Muscle layer of colon (tissue), 2 donors: Measurements from ENCODE around the gene CACNA1E.

Experiments
- H3K27ac ChIP-seq: one replicate; pipeline ENCODE4 v1.7.0; 2013; ENCODE audit warnings: low read depth, mild to moderate bottlenecking, low read length, moderate library complexity
- H3K27me3 ChIP-seq, 2 donors: one replicate each; pipeline ENCODE4 v1.7.0; 2013; ENCODE audit warnings: low read length in 2 of 2, mild to moderate bottlenecking in 2 of 2; ENCODE audit not compliant: insufficient read depth in 2 of 2, control insufficient read depth in 1 of 2
- H3K36me3 ChIP-seq: one replicate; pipeline ENCODE4 v1.7.0; 2013; ENCODE audit warnings: mild to moderate bottlenecking, low read length; ENCODE audit not compliant: insufficient read depth
- H3K4me1 ChIP-seq: one replicate; pipeline ENCODE4 v1.7.0; 2013; ENCODE audit warnings: mild to moderate bottlenecking, low read length; ENCODE audit not compliant: insufficient read depth
- H3K4me3 ChIP-seq, 2 donors: one replicate each; pipeline ENCODE4 v1.7.0; 2013; ENCODE audit warnings: low read length in 2 of 2, low read depth in 1 of 2, mild to moderate bottlenecking in 1 of 2, moderate library complexity in 1 of 2
- H3K9ac ChIP-seq: one replicate; pipeline ENCODE4 v1.7.0; 2013; ENCODE audit warnings: low read length
- H3K9me3 ChIP-seq: one replicate; pipeline ENCODE4 v1.7.0; 2013; ENCODE audit warnings: mild to moderate bottlenecking, low read length
- donor health status: abdominal sarcoma.
- donor health status: Adenocarcinoma of cecum.

CACNA1E gene

DNA sequence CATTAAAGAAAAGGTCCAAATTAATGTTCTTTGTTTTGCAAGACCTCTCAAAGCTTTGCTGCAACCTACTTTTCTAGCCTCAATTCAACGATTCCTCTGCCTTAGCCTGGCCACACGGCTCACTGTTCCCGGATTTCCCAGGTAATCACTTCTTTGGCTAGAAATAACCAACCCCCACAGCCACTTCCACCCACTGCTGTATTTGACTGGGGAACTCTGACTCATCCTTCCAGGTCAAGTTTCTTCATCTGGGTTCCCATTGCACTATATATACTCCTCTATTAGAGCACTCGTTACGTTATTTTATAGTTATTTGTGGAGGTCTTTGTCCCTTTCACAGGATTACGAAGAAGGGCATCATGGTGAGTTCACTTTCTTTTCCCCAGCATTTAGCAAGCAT lies 185.9 kb downstream of the CACNA1E start:
- Histone ChIP-seq H3K4me3 (no peak overlapping the region), H3K4me1 (no peaks in the 10 kb centered on the region), H3K9me3 (no peaks in the 10 kb centered on the region), H3K36me3 (no peaks in the 10 kb centered on the region), H3K9ac (no peak overlapping the region), H3K27ac (no peak overlapping the region), H3K27me3 (no peaks in the 10 kb centered on the region)

DNA sequence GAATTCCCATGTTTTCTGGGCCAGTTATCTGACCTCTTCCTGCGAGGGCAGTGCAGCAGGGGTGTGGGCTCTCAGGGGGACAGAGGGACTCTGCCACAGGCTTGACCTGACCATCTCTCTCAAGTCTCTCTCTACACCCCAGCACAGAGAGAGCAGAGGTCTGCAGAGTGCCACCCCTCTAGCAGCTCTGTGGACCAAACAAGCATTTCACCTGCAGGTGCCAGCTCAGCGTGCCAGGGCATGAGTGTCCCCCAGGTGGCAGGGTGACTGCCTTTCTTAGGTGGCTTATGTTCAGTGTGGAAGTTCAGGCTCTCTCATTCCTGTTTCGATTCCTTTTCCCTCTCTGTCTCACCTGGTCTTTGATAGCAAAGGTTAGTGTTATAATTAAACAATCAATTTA lies 191.3 kb downstream of the CACNA1E start:
- no peak overlapping the region for H3K4me3 ChIP-seq
- H3K36me3 ChIP-seq: no peaks in the 10 kb centered on the region
- no peaks in the 10 kb centered on the region for H3K4me1 ChIP-seq
- no peaks in the 10 kb centered on the region for H3K9me3 ChIP-seq
- H3K27ac ChIP-seq: no peak overlapping the region
- no peaks in the 10 kb centered on the region for H3K27me3 ChIP-seq
- no peak overlapping the region for H3K9ac ChIP-seq

DNA sequence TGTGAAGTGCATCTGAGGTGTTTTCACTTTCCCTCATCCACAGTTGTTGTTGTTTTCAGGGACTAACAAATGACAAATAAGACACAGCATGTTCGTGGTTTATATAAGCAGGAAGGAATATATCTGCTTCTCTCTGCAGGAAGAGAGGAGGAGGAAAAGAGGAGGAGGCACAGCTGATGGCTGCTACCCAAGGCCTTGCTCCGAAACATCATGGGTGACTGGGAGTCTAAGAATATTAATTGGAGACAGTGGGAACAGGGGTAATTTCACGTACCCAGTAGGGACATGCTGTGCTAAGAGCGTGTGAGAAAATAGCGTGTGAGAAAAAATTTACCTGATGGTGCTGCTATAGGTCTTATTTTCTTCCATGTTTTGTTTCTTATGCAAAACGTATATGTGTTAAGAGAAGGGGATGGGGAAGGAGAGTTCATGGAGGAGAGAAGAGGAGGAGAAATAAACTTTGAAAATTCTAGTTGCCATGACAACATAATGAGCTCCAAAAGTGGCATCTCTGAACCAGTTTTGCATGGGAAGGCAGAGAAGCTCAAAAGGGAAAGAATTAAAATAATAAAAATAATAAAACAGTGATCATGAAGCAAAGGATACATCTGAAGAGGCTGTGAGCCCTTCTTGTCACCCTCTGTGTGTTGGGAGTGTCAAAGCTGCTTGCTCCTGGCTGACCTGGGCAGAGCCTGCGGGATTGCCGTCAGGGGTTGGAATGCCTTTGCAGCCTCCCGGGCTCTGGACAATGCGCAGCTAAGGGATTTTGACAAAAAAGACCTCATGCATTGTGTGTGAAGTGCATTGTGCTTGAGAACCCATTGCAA lies 192.0 kb downstream of the CACNA1E start:
- Histone ChIP-seq H3K27me3 (no peaks in the 10 kb centered on the region), H3K4me1 (no peaks in the 10 kb centered on the region), H3K36me3 (no peaks in the 10 kb centered on the region), H3K9me3 (no peaks in the 10 kb centered on the region), H3K27ac (no peak overlapping the region), H3K9ac (no peak overlapping the region), H3K4me3 (no peak overlapping the region)

DNA sequence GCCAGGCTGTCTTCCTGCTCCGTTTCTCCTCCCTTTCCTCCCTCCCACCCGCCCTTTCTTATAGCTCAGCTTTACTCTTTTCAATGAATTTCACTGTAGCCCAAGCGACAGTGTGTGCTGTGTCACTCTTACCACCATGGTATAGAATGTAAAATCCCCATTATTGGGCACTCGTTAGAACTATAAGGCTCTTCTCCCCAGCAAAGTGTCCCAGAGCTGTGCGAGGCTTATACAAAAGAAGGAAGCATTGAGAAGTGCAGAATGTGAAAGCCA lies 192.5 kb downstream of the CACNA1E start:
- Histone ChIP-seq H3K4me3 (no peak overlapping the region), H3K27ac (no peak overlapping the region), H3K9ac (no peak overlapping the region), H3K4me1 (no peaks in the 10 kb centered on the region), H3K27me3 (no peaks in the 10 kb centered on the region), H3K36me3 (no peaks in the 10 kb centered on the region), H3K9me3 (no peaks in the 10 kb centered on the region)

DNA sequence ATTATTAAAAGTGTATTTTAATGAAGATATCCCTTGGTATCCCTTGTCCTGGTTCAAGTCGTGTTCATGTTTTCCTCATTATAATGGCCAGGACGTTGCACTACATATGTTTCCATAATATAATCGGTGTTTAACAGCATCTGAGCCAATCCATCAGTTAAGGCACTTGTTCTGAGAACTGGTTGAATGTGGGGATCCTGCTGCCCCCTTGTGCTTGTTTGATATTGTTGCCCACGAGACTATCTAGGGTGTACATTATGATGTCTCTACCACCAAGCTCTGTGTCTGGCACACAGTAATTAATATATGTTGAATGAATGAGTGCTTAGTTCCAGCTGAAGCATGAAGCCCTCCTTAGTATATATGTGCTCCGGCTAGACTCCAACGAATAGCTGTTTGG lies 193.0 kb downstream of the CACNA1E start:
- H3K4me1 ChIP-seq: no peaks in the 10 kb centered on the region
- no peak overlapping the region for H3K9ac ChIP-seq

DNA sequence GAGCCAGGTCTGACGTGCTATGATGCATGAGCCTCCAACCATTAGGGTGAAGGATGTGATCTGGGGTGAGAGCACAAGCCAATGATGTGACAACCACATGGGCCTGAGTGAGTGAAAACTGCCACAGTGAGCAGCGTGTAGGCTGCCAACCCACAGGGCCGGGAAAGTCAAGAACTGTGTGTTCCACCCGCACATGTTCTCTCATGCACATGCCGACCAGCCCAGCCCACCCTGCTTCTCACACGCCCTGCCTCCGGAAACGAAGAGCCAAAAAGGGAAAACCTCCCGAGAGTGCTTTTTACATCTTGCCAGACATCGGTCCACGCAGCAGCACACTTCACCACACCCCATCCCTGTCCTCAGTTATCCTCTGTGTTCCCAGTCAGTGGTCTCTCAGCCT lies 197.0 kb downstream of the CACNA1E start:
- Histone ChIP-seq H3K9ac (no peak overlapping the region), H3K27ac (no peak overlapping the region), H3K9me3 (no peaks in the 10 kb centered on the region), H3K36me3 (no peaks in the 10 kb centered on the region), H3K4me3 (no peak overlapping the region), H3K4me1 (no peaks in the 10 kb centered on the region), H3K27me3 (no peaks in the 10 kb centered on the region)

More for the DNA sequence above, 193.0 kb downstream of the CACNA1E start:
- Histone ChIP-seq H3K4me3 (no peak overlapping the region), H3K27ac (no peak overlapping the region), H3K36me3 (no peaks in the 10 kb centered on the region), H3K9me3 (no peaks in the 10 kb centered on the region), H3K27me3 (no peaks in the 10 kb centered on the region)

DNA sequence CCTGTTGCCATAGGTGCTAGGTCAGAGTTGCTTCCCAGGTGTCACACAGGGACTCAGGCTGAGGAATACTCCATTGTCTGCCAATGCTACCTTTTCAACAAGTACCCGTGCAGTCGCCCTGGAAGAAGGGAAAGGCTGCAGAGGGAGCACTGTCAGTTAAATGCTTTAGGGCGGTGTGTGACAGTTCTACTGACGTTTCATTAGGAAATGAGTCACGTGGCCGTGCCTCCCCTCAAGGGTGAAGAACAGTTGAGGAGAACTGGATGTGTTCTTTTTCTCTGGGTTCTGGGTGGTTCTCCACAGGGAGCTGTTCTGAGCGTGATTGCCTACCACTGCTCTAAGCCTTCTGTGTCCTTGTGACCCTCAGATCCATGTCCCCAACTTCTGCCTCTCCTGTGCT lies 197.6 kb downstream of the CACNA1E start:
- Histone ChIP-seq H3K4me1 (no peaks in the 10 kb centered on the region), H3K4me3 (no peak overlapping the region), H3K27me3 (no peaks in the 10 kb centered on the region), H3K27ac (no peak overlapping the region), H3K9ac (no peak overlapping the region), H3K9me3 (no peaks in the 10 kb centered on the region), H3K36me3 (no peaks in the 10 kb centered on the region)

DNA sequence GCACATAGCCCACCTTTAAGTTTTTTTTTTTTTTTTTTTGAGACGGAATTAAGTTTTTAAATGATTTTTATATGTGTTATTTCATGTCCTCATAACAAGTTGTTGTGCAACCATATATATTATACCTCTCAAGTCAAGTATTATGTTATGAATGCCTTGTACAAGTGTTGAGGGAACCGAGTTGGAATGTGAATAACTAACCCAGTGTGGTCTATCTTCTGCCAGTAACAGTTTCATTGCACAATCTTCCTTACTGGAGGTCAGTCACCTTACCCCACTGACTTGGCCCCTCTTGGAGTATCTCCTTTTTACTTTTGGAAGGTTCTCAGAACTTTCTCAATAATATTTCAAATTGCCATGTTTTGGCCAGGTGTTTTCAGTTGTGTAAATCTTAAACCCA lies 201.9 kb downstream of the CACNA1E start:
- Histone ChIP-seq H3K4me1 (no peaks in the 10 kb centered on the region), H3K27ac (no peak overlapping the region), H3K36me3 (no peaks in the 10 kb centered on the region), H3K27me3 (no peaks in the 10 kb centered on the region), H3K9ac (no peak overlapping the region), H3K4me3 (no peak overlapping the region), H3K9me3 (no peaks in the 10 kb centered on the region)

DNA sequence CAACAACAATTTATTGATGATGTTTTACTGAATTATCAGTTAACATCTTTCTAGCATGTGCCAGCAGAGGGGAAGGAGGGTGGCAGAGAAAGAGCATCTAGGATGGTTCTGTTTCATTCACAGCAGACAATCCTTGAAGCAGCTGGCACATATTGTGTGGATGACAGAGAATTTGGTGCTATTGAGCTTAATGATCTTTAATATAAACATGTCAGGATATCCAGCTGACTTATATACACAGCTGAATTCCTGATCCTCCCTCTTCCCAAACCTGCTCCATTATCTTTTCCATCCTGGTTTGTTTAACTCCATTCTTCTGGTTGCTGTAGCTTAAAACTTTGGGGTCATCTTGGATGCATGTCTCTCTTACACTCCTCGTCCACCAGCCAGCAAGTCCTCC lies 218.6 kb downstream of the CACNA1E start:
- Histone ChIP-seq H3K4me1 (no peaks in the 10 kb centered on the region), H3K27ac (no peak overlapping the region), H3K36me3 (no peaks in the 10 kb centered on the region), H3K27me3 (no peaks in the 10 kb centered on the region), H3K4me3 (no peak overlapping the region), H3K9me3 (no peaks in the 10 kb centered on the region), H3K9ac (no peak overlapping the region)

DNA sequence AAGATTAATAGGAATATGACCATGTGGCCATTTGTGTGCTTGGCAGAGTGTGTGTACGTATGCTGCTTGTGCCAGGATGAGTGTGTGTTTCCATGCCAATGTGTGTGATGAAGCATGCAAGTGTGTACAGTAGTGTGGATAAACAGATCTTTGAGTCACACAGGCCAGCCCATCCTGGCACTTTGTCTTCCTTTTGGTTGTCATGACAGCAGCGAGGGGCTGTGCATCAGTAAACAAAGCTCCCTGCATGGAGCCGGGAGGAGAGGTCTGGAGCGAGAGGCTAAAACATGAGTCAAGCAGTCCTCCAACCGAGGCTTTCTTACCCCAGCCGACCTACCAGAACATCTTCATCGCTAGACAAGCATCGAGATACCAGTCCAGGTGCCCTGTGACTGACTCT lies 221.2 kb downstream of the CACNA1E start:
- Histone ChIP-seq H3K9me3 (no peaks in the 10 kb centered on the region), H3K4me3 (no peak overlapping the region), H3K27me3 (no peaks in the 10 kb centered on the region), H3K27ac (no peak overlapping the region), H3K36me3 (no peaks in the 10 kb centered on the region), H3K4me1 (no peaks in the 10 kb centered on the region), H3K9ac (no peak overlapping the region)

DNA sequence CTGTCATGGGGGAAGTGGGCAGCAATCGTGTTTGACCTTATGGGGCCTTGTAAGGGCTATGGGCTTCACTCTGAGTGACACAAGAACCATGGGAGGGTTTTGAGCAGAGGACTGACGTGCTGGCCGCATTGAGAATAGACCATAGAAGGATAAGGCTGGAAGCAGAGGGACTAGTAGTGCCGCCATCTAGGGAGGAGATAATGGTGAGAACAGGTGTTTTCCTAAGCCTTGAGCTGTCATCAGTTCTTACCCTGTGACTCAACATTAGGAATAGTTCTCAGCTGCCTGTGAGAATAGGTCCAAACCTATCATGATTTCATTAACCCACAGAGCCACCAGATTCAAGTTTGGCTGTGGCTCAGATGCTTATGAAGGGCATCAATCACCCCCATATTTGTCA lies 228.5 kb downstream of the CACNA1E start:
- Histone ChIP-seq H3K9me3 (no peaks in the 10 kb centered on the region), H3K4me1 (no peaks in the 10 kb centered on the region), H3K4me3 (no peak overlapping the region), H3K36me3 (no peaks in the 10 kb centered on the region), H3K9ac (no peak overlapping the region), H3K27ac (no peak overlapping the region), H3K27me3 (no peaks in the 10 kb centered on the region)

DNA sequence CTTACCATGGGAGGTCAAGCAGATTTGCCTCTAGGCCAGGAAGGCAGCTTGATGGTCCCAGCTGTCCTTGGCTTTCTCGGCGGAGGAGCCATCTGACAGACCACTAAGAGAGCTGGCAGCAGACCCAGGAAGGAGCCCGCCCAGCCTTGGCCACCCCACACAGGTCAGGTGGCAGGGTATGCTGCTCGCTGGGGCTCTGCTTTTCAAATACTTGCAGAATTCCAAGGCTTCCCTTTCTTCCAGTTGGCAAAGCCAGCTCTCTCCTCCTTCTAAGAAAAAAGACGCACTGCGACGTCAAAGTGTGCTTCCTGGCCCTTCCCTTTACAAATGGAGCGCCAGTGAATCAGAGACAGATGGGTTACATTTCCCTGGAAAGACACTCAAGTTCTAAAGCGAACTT lies 229.4 kb downstream of the CACNA1E start:
- H3K27me3 ChIP-seq: no peaks in the 10 kb centered on the region
- H3K36me3 ChIP-seq: no peaks in the 10 kb centered on the region
- no peaks in the 10 kb centered on the region for H3K4me1 ChIP-seq
- H3K4me3 ChIP-seq: no peak overlapping the region
- H3K9ac ChIP-seq: no peak overlapping the region
- H3K27ac ChIP-seq: no peak overlapping the region
- H3K9me3 ChIP-seq: no peaks in the 10 kb centered on the region
